Liver (tissue), 9 donors: Measurements from ENCODE around the gene TERB1. TPM values are rescaled to one million over a fixed set of nuclear protein-coding genes. Genes with fewer than 3 reads are reported as not detected.

ENCODE experiments used
- DNase-seq: peaks from one replicate; pipeline ENCODE4 v3.0.0-alpha.2; 2017; ENCODE audit warnings: low spot score
- H3K27ac ChIP-seq, 2 donors: one replicate each; pipeline ENCODE4 v1.7.0; 2013; ENCODE audit warnings: inconsistent platforms in 2 of 2, low read length in 2 of 2, control low read depth in 1 of 2, low read depth in 1 of 2, mild to moderate bottlenecking in 1 of 2
- H3K27me3 ChIP-seq, 4 donors: one replicate each; pipeline versions ENCODE4 v1.6.1 to v1.7.0; 2013; ENCODE audit warnings: low read length in 3 of 4, inconsistent platforms in 1 of 4, mild to moderate bottlenecking in 1 of 4, moderate library complexity in 1 of 4; ENCODE audit not compliant: control insufficient read depth in 4 of 4, insufficient read depth in 4 of 4
- H3K36me3 ChIP-seq, 4 donors: one replicate each; pipeline versions ENCODE4 v1.6.1 to v1.7.0; 2013; ENCODE audit warnings: low read length in 3 of 4, mild to moderate bottlenecking in 3 of 4, low read depth in 1 of 4, moderate library complexity in 1 of 4; ENCODE audit not compliant: control insufficient read depth in 4 of 4, insufficient read depth in 3 of 4
- H3K4me1 ChIP-seq, 4 donors: one replicate each; pipeline versions ENCODE4 v1.6.1 to v1.7.0; 2013; ENCODE audit warnings: low read length in 3 of 4, mild to moderate bottlenecking in 3 of 4, moderate library complexity in 1 of 4; ENCODE audit not compliant: control insufficient read depth in 4 of 4, insufficient read depth in 4 of 4
- H3K4me3 ChIP-seq, 3 donors: one replicate each; pipeline versions ENCODE4 v1.6.1 to v1.7.0; 2013; ENCODE audit warnings: low read length in 3 of 3, control low read depth in 1 of 3, low read depth in 1 of 3, mild to moderate bottlenecking in 1 of 3
- H3K9ac ChIP-seq, 2 donors: one replicate each; pipeline ENCODE4 v1.7.0; 2013; ENCODE audit warnings: low read length in 2 of 2, mild to moderate bottlenecking in 2 of 2, moderate library complexity in 2 of 2, control low read depth in 1 of 2, low read depth in 1 of 2
- H3K9me3 ChIP-seq, 4 donors: one replicate each; pipeline versions ENCODE4 v1.6.1 to v1.7.0; 2013; ENCODE audit warnings: low read length in 3 of 4; ENCODE audit not compliant: control insufficient read depth in 4 of 4
- ATF3 ChIP-seq: IDR thresholded peaks from 2 replicates; pipeline ENCODE4 v1.6.1; 2016; ENCODE audit warnings: antibody characterized with exemption
- CTCF ChIP-seq: fragments of 150-350 bp; IDR thresholded peaks from 2 replicates; pipeline ENCODE4 v1.5.1; 2017; ENCODE audit warnings: improper control_type of control experiment, low read depth, low read length; ENCODE audit not compliant: missing input control
- FOXA1 ChIP-seq: IDR thresholded peaks from 2 replicates; pipeline ENCODE4 v1.6.1; 2016; ENCODE audit warnings: antibody characterized with exemption
- FOXA2 ChIP-seq: IDR thresholded peaks from 2 replicates; pipeline ENCODE4 v1.6.1; 2016; ENCODE audit warnings: antibody characterized with exemption
- GABPA ChIP-seq, 2 donors: IDR thresholded peaks in 1 of 2; conservative IDR thresholded peaks in 1 of 2; 2 replicates each; pipeline ENCODE4 v1.6.1; 2016; ENCODE audit warnings: antibody characterized with exemption in 2 of 2, mild to moderate bottlenecking in 1 of 2, moderate library complexity in 1 of 2
- HNF4A ChIP-seq, 2 donors: conservative IDR thresholded peaks; 2 replicates each; pipeline ENCODE4 v1.6.1; 2016; ENCODE audit warnings: antibody characterized with exemption in 2 of 2, mild to moderate bottlenecking in 2 of 2
- NR2F2 ChIP-seq: IDR thresholded peaks from 2 replicates; pipeline ENCODE4 v1.6.1; 2016; ENCODE audit warnings: antibody characterized with exemption
- RAD21 ChIP-seq, 2 donors: IDR thresholded peaks; 2 replicates each; pipeline ENCODE4 v1.6.1; 2016; ENCODE audit warnings: antibody characterized with exemption in 2 of 2, mild to moderate bottlenecking in 2 of 2
- RXRA ChIP-seq, 2 donors: IDR thresholded peaks; 2 replicates each; pipeline ENCODE4 v1.6.1; 2017 to 2018; ENCODE audit warnings: antibody characterized with exemption in 2 of 2, mild to moderate bottlenecking in 1 of 2
- SP1 ChIP-seq: IDR thresholded peaks from 2 replicates; pipeline ENCODE4 v1.6.1; 2018; ENCODE audit warnings: antibody characterized with exemption, mild to moderate bottlenecking
- TAF1 ChIP-seq: conservative IDR thresholded peaks from 2 replicates; pipeline ENCODE4 v1.6.1; 2016; ENCODE audit warnings: antibody characterized with exemption, mild to moderate bottlenecking
- YY1 ChIP-seq: IDR thresholded peaks from 2 replicates; pipeline ENCODE4 v1.6.1; 2016; ENCODE audit warnings: antibody characterized with exemption, mild to moderate bottlenecking
- WGBS: extraction: QIAGEN DNeasy Blood & Tissue Kit; methylation state at CpG from one replicate; pipeline ENCODE4 v1.1.7; 2013; 5-methylcytosine and 5-hydroxymethylcytosine counted together
- polyA plus RNA-seq, 2 donors: library from polyadenylated mRNA; stranded (reverse) in 1 of 2; unstranded in 1 of 2; fragments of 200-250 nt in 1 of 2; fragments of >200 nt in 1 of 2; fragmentation: Nextera tagmentation in 1 of 2; extraction: Ambion mirVana in 1 of 2; gene quantifications; one replicate each; pipeline versions ENCODE4 v1.2.1 to v1.2.3, GENCODE V29; 2013 to 2015
- total RNA-seq, 2 donors: library from RNA; depleted of rRNA; stranded (reverse); fragments of >200 nt; gene quantifications; one replicate each; pipeline ENCODE4 v1.2.3, GENCODE V29; 2014
- TF ChIP-seq, protein P1 (sequence below): IDR thresholded peaks from 2 replicates; pipeline ENCODE4 v1.6.1; 2016; ENCODE audit warnings: antibody characterized with exemption
- TF ChIP-seq, protein P2 (sequence below): IDR thresholded peaks from 2 replicates; pipeline ENCODE4 v1.6.1; 2016; ENCODE audit warnings: antibody characterized with exemption, mild to moderate bottlenecking
- TF ChIP-seq, protein P3 (sequence below): IDR thresholded peaks from 2 replicates; pipeline ENCODE4 v1.6.1; 2016; ENCODE audit warnings: antibody characterized with exemption
- donor health status: healthy.
- donor health status: healthy.
- donor health status: healthy.
- donor health status: healthy.
- donor health status: healthy.

The TERB1 gene
- total and polyA plus RNA-seq, 4 donors = 0.08 to 0.17 TPM; not detected in 2

GRCh38 chr16:66758086-66758485 is 43.3 kb downstream of the TERB1 start (continued):
- TF ChIP-seq, protein P1, sequence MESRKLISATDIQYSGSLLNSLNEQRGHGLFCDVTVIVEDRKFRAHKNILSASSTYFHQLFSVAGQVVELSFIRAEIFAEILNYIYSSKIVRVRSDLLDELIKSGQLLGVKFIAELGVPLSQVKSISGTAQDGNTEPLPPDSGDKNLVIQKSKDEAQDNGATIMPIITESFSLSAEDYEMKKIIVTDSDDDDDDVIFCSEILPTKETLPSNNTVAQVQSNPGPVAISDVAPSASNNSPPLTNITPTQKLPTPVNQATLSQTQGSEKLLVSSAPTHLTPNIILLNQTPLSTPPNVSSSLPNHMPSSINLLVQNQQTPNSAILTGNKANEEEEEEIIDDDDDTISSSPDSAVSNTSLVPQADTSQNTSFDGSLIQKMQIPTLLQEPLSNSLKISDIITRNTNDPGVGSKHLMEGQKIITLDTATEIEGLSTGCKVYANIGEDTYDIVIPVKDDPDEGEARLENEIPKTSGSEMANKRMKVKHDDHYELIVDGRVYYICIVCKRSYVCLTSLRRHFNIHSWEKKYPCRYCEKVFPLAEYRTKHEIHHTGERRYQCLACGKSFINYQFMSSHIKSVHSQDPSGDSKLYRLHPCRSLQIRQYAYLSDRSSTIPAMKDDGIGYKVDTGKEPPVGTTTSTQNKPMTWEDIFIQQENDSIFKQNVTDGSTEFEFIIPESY = no peak
- TF ChIP-seq NR2F2 (no peak), GABPA (IDR thresholded peaks at IDR 0.05 in 1 of 2, conservative IDR thresholded peaks at IDR 0.05 in 1 of 2) (no peak)

DNA sequence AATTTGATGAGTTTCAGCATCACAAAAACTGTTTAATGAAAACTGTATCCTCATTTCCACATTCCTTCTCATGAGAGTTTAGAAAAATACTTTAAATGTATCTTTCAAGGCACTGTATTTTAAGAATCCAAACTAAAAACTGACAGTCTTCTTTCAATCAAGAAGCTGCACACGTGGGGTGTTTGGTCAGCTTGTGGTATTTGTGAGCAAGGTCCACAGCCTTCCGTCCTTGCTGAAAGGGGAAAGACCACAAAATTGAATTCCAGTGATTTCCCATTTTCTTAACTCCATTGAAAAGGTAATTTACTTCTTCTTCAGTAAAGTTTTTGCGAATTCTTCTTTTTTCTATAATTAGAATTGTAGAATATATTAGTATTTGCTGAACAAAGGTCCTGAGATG is 46.6 kb downstream of the TERB1 start:
- no peak overlapping the region for H3K27ac ChIP-seq
- no peaks in the 10 kb centered on the region for H3K36me3 ChIP-seq
- no peak overlapping the region for H3K9ac ChIP-seq
- H3K27me3 ChIP-seq = no peaks in the 10 kb centered on the region
- no peak overlapping the region for H3K4me3 ChIP-seq
- TF ChIP-seq YY1 = no peak
- TF ChIP-seq SP1 = no peak
- no peak for TF ChIP-seq RXRA (IDR thresholded peaks at IDR 0.05)
- TF ChIP-seq, protein P2, sequence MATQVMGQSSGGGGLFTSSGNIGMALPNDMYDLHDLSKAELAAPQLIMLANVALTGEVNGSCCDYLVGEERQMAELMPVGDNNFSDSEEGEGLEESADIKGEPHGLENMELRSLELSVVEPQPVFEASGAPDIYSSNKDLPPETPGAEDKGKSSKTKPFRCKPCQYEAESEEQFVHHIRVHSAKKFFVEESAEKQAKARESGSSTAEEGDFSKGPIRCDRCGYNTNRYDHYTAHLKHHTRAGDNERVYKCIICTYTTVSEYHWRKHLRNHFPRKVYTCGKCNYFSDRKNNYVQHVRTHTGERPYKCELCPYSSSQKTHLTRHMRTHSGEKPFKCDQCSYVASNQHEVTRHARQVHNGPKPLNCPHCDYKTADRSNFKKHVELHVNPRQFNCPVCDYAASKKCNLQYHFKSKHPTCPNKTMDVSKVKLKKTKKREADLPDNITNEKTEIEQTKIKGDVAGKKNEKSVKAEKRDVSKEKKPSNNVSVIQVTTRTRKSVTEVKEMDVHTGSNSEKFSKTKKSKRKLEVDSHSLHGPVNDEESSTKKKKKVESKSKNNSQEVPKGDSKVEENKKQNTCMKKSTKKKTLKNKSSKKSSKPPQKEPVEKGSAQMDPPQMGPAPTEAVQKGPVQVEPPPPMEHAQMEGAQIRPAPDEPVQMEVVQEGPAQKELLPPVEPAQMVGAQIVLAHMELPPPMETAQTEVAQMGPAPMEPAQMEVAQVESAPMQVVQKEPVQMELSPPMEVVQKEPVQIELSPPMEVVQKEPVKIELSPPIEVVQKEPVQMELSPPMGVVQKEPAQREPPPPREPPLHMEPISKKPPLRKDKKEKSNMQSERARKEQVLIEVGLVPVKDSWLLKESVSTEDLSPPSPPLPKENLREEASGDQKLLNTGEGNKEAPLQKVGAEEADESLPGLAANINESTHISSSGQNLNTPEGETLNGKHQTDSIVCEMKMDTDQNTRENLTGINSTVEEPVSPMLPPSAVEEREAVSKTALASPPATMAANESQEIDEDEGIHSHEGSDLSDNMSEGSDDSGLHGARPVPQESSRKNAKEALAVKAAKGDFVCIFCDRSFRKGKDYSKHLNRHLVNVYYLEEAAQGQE = no peak
- no peak for TF ChIP-seq GABPA (IDR thresholded peaks at IDR 0.05 in 1 of 2, conservative IDR thresholded peaks at IDR 0.05 in 1 of 2)
- TF ChIP-seq TAF1 = no peak
- no peak for TF ChIP-seq FOXA1
- TF ChIP-seq, protein P3, sequence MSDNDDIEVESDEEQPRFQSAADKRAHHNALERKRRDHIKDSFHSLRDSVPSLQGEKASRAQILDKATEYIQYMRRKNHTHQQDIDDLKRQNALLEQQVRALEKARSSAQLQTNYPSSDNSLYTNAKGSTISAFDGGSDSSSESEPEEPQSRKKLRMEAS = no peak
- TF ChIP-seq NR2F2 = no peak
- TF ChIP-seq, protein P1 = no peak
- 37% methylated on average over 3 of the region's 3 CpGs for WGBS
- H3K9me3 ChIP-seq = no peaks in the 10 kb centered on the region
- H3K4me1 ChIP-seq = peaks cover 3 to 15% (median 12%) of the 10 kb centered on the region in 4 donors
- DNase-seq = no peak

DNA sequence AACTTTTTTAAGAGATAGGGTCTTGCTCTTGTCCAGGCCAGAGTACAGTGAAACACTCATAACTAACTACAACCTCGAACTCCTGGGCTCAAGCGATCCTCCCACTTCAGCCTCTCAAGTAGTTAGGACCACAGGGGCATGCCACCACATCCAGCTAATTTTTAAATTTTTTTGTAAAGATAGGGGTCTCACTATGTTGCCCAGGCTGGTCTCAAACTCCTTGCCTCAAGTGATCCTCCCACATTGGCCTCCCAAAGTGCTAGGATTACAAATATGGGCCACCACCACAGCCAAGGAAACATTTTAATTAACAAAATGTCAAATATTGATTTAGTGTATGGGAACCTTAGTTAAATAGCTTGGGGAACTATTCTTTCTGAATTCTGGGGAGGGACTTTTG is 47.2 kb downstream of the TERB1 start:
- H3K9me3 ChIP-seq = no peaks in the 10 kb centered on the region
- peaks cover 0 to 2% (median under 1%) of the 10 kb centered on the region in 4 donors for H3K36me3 ChIP-seq
- WGBS = 96% methylated on average over 2 of the region's 2 CpGs
- H3K4me1 ChIP-seq = peaks cover 4 to 21% (median 16%) of the 10 kb centered on the region in 4 donors
- no peak overlapping the region for H3K4me3 ChIP-seq
- no peaks in the 10 kb centered on the region for H3K27me3 ChIP-seq
- no peak overlapping the region for H3K27ac ChIP-seq
- no peak overlapping the region for H3K9ac ChIP-seq
- DNase-seq = no peak
- TF ChIP-seq YY1 (no peak), RAD21 (IDR thresholded peaks at IDR 0.05) (no peak), CTCF (no peak), TAF1 (no peak), GABPA (IDR thresholded peaks at IDR 0.05 in 1 of 2, conservative IDR thresholded peaks at IDR 0.05 in 1 of 2) (no peak), HNF4A (conservative IDR thresholded peaks at IDR 0.05) (no peak), FOXA2 (no peak), ATF3 (no peak)
- TF ChIP-seq, protein P2 = no peak
